Head of caudate nucleus (tissue), 42 donors: ENCODE data around the gene THEMIS2.

Source experiments
- DNase-seq, 42 donors: peaks; one replicate each; pipeline versions ENCODE4 v3.0.0 to v3.0.0-alpha.2; 2020 to 2021; ENCODE audit warnings: mixed read lengths in 7 of 42
- intact Hi-C: fragments of 100-400 bp; cut with DNase I; formaldehyde crosslinking; loops from one replicate; pipeline ENCODE4 v1.15.0; 2022

THEMIS2 gene

DNA sequence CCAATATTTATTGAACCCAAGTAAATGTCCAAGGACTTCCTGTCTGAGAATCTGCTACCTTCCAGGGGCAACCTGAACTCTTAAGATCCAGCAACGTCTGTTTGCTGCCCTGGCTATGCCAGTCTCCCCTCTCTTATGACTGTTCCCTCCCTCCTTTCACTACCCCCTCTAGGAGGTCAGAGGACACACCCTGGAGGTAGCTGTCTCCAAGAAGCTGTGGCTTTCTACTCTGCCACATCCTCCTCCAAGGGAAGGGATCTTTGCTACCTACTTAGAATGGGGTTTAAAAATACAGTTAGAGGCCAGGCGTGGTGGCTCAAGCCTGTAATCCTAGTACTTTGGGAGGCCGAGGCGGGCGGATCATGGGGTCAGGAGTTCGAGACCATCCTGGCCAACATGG is 58.8 kb downstream of the THEMIS2 start:
- intact Hi-C loops, result no loop called here
- peak in 1 of 42 donors; percentile 9 for DNase-seq

DNA sequence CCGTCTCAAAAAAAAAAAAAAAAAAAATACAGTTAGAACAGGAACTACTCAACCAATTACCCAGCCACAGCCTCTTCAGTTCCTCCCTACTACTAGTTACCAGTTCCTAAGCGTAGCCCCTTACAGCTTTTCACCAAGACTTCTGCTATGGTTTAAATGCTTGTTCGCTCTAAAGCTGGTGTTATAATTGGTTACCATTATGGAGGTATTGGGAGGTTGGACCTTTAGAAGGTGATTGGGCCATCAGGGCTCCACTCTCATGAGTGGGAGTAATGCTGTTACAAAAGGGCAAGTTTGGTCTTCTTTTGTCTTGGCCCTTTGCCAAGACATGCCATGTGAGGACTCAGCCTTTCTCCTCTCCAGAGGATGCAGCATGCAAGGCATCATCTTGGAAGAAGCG is 59.4 kb downstream of the THEMIS2 start:
- DNase-seq, result no peak
- intact Hi-C loops, result no loop called here

DNA sequence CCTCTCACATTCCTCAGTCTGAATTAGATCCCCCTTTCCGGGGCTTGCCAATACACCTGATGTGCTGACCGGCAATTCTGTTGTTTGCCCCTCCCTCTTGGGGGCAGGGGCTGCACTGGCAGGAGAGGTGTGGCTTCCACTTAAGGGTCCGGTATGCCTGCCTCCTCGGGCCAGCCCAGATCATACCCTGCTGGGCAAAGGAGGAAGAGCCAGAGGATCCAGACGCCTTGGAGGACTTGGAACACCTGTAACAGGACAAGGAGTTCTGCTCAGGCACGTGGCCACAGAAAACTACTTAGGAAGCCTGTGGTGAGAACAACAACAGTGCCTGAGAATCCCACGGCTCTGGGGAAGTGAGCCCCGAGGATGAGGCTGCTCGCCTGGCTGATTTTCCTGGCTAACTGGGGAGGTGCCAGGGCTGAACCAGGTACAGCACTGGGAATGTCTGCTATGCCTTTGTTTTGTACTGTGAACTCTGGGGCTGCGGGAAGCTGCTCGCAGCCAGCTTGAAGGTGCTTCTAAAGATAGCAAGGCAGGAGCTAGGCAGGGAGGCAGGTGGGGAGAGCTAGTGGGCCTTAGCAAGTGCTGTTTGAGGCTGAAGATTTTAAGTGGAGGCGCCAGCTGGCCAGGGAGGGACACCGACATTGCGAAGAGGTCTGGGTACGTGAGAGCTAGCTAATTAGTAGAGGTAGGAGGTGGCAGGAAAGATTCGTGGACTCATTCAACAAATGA is 62.6 kb downstream of the THEMIS2 start, which contains the start of gene SMPDL3B:
SMPDL3B (plus strand) TSS at position 183 of the 732 bp plus-strand sequence; CDS start at position 367, 184 bp downstream.
- DNase-seq, result peak in 12 of 42 donors; percentile 7 to 65 (median 22)
- intact Hi-C loops, result no loop called here

DNA sequence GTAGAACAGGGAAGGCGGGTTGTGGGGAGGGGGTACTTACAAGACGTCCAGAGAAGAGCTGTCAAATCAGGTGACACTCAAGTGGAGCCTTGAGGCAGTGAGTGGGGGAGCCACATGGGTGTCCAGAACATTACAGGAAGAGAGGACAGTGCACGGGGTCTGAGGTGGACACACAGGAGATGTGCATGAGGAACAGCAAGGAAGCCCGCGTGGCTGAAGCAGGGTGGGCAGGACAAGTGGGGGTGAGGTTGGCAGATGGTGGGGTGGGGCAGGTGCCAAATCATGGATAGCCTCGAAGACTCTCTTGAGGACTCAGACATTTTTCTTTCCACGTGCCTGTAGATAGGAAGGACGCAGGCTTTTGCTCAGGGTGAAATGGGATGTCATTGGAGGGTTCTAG is 63.4 kb downstream of the THEMIS2 start:
- DNase-seq, result no peak
- intact Hi-C loops, result no loop called here
